HG03175 (cell line): ENCODE data around the gene CTBP2.

Experiments
- ATAC-seq: cut with Tn5 transposase; IDR thresholded peaks from one replicate; pipeline ENCODE4 v1.9.1; 2021; ENCODE audit warnings: mild to moderate bottlenecking, moderate library complexity; ENCODE audit not compliant: unreplicated experiment

CTBP2 gene

DNA sequence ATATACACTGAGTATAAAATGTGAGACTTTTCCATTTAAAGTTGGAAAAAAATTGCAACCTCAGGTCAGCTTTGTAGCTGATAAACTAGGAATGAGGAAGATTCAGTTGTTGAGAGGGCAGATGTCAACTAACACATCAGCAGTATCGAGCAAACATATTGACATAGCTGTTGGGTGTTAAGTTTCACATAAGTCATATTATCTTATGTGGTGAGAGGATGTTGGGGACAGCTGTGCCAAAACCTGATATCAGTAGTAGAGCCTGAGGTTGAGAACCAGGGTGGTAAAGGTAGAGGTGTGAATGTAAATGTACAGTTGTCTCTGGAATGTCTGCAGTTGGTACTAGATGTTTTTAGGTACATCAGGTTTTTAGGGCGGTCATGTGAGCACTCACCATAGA lies 213.4 kb downstream of the CTBP2 start:
- ATAC-seq, result no peak

DNA sequence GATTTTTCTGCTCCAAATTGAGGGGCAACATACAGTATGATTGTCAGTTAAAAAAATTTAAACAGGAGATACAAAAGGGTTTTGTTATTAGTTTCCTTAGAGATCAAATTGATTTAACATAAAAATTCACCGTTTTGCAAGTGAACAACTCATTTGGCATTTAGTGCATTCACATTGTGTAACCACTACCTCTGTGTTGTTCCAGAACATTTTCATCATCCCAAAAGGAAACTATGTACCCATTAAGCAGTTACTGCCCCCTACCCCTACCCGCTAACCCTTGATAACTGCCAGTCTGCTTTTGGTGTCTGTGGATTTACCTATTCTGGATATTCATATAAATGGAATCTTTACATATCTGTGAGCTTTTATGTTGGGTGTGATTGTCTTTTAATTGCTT lies 215.4 kb downstream of the CTBP2 start:
- ATAC-seq, result no peak

DNA sequence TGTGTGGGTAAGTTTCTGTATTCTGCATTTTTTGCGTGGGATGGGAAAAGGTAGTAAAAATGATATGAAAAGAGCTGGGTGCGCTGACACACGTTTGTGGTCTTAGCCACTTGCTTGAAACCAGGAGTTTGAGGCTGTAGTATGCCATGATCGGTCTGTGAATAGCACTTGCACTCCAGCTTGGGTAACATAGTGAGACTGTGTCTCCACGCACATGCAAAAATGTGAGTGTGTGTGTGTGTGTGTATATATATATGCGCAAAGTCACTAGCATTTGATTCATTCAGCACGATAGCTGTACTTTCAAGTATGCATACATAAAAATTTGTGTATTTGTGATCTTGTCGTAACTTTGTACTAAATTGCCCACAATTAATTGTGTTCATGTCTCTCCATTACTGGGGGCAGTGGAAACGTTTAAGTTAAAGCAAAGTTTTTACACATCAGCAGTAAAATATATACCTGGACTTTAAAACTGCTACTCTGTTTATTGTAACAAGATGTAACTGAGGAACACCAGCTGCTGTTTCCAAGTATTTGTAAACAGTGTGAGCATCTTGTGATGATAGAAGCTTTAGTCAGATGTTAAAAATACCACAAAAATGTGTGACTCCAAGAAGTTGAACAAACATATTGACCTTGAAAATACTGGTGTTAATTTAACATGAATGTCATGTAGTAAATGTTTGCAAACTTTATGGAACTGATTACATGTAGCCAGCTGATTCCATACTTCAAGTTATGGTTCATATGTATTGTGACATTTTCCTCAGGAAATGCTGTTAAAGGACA lies 216.9 kb downstream of the CTBP2 start:
- no peak for ATAC-seq

DNA sequence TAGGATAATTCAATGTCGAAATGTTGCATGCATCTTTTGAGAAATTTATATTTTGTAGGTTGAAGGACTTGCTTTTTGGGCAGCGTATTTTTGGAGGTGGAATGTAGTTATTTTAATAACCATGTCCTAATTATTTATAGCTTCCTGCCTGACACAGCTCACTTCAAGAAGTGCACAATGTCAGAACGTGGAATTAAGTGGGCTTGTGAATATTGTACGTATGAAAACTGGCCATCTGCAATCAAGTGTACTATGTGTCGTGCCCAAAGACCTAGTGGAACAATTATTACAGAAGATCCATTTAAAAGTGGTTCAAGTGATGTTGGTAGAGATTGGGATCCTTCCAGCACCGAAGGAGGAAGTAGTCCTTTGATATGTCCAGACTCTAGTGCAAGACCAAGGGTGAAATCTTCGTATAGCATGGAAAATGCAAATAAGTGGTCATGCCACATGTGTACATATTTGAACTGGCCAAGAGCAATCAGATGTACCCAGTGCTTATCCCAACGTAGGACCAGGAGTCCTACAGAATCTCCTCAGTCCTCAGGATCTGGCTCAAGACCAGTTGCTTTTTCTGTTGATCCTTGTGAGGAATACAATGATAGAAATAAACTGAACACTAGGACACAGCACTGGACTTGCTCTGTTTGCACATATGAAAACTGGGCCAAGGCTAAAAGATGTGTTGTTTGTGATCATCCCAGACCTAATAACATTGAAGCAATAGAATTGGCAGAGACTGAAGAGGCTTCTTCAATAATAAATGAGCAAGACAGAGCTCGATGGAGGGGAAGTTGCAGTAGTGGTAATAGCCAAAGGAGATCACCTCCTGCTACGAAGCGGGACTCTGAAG lies 217.8 kb downstream of the CTBP2 start:
- no peak for ATAC-seq

DNA sequence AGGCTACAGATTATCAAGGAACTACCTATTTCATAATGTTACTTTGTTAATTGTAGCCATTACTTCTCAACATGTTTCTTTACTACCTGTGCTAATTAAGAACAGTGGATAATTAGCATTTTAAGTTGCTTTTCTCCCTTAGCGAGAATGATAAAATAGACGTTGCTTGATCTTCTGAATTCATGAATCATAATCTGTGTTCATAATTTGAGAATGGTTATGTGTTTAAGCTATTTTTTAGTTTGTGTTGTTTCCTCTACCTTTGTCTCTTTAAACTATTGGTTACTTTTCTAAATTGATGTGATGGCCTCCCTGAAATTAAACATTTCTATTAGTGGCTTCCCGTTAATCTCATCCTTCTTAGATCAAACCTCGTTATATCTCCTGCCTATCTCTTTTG lies 218.5 kb downstream of the CTBP2 start, which contains the start of gene ZRANB1:
TSS of gene ZRANB1 (plus strand) at position 301 of the 400 bp plus-strand sequence. CDS start 371 bp downstream, outside the sequence.
- ATAC-seq, result no peak

DNA sequence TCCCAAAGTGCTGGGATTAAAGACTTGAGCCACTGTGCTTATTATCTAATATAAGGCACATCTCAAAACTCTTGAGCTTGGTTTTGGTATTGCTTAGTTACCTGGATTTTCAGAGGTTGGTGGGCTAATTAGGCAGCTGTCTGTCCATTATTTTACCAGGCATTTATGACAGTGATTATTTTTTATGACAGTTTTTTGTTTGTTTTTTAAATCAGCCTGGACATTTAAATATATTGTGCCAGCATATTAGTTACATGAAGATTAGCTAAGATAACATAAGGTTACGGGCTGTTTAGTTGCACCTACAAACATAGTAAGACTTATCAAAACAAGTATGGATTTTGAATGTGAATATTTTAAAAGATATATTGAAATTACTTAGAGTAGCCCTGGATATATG lies 221.1 kb downstream of the CTBP2 start:
- no peak for ATAC-seq

DNA sequence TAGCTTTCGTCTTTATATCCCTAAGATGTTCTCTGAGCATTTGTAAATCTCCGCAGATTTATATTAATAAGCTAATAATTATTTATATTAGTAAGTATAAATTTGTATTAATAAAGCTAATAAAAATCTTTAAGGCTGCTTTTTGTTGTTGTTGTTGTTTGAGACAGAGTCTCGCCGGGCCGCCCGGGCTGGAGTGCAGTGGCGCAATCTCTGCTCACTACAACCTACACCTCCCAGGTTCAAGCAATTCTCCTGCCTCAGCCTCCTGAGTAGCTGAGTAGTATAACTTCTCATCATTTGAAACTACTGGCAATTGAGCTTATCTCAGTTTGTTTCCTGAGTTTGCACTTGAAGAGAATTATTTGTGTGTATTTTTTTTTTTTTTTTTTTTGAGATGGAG lies 223.6 kb downstream of the CTBP2 start:
- no peak for ATAC-seq

DNA sequence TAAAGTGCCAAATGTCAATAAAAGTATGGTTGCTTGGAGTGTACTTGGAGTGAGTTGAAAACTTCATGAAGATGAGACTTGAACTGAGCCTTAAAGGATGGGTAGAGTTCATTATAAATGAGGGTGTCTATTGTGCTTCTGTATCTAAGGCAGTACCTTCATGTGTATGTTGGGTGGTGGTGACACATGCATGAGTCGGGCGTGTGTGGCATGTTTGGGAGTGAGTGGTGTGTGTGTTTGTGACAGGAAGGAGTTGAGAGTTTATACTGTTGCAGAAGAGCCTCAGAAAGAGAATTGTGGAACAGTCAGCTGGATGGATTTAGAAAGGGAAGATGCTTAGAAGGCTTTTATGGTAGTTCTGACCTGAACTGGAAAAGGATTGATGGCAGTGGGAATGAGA lies 224.4 kb downstream of the CTBP2 start:
- ATAC-seq, result no peak
